ENCODE data around the gene ZNF268.

ZNF268 gene

DNA sequence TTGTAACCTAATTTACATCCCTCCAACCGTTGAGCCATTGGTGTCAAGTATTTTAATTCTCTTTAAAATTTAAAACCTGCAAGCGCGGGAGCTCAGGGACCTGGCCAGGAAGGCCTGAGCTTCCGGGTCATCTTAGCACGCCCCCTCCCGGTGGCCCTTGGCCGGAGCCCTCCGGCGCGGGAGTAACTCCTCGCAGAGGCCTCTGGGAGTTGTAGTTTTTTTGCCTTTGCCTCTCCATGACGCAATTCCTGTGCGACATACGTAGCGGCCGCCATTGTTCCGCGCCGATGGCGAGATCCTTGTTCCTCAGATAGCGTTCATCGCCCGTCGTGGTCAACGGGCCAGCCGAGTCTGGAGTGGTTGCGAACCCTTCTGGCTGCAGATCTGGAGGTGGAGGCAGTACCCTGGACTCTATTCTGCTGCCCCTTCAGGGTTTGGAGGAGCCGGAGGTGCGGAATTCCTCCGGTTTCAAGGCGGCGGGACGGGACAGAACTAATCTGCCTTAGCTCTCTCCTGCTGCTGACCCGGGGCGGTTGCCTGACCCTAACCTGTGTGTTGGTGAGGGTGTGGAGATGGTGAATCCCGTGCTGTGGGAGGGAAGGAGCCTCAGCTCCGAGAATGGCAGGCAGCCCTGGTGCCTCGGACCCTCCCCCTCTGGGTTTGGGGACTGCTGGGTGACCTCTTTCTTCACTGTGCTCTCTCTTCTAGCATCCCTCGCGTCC, at the start of gene ZNF268 (continued):
- TF ChIP-seq, protein P1, sequence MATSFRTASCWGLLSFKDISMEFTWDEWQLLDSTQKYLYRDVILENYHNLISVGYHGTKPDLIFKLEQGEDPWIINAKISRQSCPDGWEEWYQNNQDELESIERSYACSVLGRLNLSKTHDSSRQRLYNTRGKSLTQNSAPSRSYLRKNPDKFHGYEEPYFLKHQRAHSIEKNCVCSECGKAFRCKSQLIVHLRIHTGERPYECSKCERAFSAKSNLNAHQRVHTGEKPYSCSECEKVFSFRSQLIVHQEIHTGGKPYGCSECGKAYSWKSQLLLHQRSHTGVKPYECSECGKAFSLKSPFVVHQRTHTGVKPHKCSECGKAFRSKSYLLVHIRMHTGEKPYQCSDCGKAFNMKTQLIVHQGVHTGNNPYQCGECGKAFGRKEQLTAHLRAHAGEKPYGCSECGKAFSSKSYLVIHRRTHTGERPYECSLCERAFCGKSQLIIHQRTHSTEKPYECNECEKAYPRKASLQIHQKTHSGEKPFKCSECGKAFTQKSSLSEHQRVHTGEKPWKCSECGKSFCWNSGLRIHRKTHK (tag by site-specific recombination; IDR thresholded peaks at IDR 0.05), result no peak
- no peak for TF ChIP-seq ZNF585B (tag by site-specific recombination; IDR thresholded peaks at IDR 0.05)
- no peak for TF ChIP-seq ZNF138 (tag by site-specific recombination; IDR thresholded peaks at IDR 0.05; ENCODE audit: borderline replicate concordance)
- peak; percentile 95 for TF ChIP-seq ZBTB17 (tag by site-specific recombination; IDR thresholded peaks at IDR 0.05)
- TF ChIP-seq, protein P2, sequence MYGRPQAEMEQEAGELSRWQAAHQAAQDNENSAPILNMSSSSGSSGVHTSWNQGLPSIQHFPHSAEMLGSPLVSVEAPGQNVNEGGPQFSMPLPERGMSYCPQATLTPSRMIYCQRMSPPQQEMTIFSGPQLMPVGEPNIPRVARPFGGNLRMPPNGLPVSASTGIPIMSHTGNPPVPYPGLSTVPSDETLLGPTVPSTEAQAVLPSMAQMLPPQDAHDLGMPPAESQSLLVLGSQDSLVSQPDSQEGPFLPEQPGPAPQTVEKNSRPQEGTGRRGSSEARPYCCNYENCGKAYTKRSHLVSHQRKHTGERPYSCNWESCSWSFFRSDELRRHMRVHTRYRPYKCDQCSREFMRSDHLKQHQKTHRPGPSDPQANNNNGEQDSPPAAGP (tag by site-specific recombination; IDR thresholded peaks at IDR 0.05), result 0 out of 2 replicates have a peak, but pooled peaks have one; percentile 76
- peak; percentile 58 for TF ChIP-seq SP2 (tag by site-specific recombination; IDR thresholded peaks at IDR 0.05)
- TF ChIP-seq ZBTB48 (tag by site-specific recombination; IDR thresholded peaks at IDR 0.05), result 0 out of 2 replicates have a peak, but pooled peaks have one; percentile 9
- no peak for TF ChIP-seq ZNF19 (tag by site-specific recombination; IDR thresholded peaks at IDR 0.05; ENCODE audit: low read depth)
- TF ChIP-seq SP3 (tag by site-specific recombination; IDR thresholded peaks at IDR 0.05), result peak; percentile 83
- TF ChIP-seq, protein P3, sequence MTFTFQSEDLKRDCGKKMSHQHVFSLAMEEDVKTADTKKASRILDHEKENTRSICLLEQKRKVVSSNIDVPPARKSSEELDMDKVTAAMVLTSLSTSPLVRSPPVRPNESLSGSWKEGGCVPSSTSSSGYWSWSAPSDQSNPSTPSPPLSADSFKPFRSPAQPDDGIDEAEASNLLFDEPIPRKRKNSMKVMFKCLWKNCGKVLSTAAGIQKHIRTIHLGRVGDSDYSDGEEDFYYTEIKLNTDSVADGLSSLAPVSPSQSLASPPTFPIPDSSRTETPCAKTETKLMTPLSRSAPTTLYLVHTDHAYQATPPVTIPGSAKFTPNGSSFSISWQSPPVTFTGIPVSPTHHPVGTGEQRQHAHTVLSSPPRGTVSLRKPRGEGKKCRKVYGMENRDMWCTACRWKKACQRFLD (tag by site-specific recombination; IDR thresholded peaks at IDR 0.05), result no peak
- TF ChIP-seq, protein P4, sequence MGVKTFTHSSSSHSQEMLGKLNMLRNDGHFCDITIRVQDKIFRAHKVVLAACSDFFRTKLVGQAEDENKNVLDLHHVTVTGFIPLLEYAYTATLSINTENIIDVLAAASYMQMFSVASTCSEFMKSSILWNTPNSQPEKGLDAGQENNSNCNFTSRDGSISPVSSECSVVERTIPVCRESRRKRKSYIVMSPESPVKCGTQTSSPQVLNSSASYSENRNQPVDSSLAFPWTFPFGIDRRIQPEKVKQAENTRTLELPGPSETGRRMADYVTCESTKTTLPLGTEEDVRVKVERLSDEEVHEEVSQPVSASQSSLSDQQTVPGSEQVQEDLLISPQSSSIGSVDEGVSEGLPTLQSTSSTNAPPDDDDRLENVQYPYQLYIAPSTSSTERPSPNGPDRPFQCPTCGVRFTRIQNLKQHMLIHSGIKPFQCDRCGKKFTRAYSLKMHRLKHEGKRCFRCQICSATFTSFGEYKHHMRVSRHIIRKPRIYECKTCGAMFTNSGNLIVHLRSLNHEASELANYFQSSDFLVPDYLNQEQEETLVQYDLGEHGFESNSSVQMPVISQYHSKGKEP (tag by site-specific recombination; IDR thresholded peaks at IDR 0.05), result peak; percentile 51; the same call in 1 of the 2 replicates
- TF ChIP-seq, protein P5, sequence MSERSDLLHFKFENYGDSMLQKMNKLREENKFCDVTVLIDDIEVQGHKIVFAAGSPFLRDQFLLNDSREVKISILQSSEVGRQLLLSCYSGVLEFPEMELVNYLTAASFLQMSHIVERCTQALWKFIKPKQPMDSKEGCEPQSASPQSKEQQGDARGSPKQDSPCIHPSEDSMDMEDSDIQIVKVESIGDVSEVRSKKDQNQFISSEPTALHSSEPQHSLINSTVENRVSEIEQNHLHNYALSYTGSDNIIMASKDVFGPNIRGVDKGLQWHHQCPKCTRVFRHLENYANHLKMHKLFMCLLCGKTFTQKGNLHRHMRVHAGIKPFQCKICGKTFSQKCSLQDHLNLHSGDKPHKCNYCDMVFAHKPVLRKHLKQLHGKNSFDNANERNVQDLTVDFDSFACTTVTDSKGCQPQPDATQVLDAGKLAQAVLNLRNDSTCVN (tag by site-specific recombination; optimal IDR thresholded peaks at IDR 0.05), result peak; percentile 45
- peak; percentile 86; the same call in 1 of the 2 replicates for TF ChIP-seq ZNF660 (tag by site-specific recombination; IDR thresholded peaks at IDR 0.05)
- peak; percentile 91 for TF ChIP-seq ZBTB21 (tag by site-specific recombination; IDR thresholded peaks at IDR 0.05)
- TF ChIP-seq ZNF561 (tag by site-specific recombination; IDR thresholded peaks at IDR 0.05; ENCODE audit: borderline replicate concordance), result 0 out of 2 replicates have a peak, but pooled peaks have one; percentile 23
- peak; percentile 62 for TF ChIP-seq ZBTB8A (tag by site-specific recombination; IDR thresholded peaks at IDR 0.05)
- no peak for TF ChIP-seq ZNF23 (tag by site-specific recombination; IDR thresholded peaks at IDR 0.05; ENCODE audit: borderline replicate concordance)
- peak; percentile 87; the same call in 1 of the 2 replicates for TF ChIP-seq ZSCAN30 (tag by site-specific recombination; IDR thresholded peaks at IDR 0.05)
- TF ChIP-seq BCL11A (tag by site-specific recombination; IDR thresholded peaks at IDR 0.05; ENCODE audit: low read depth), result peak; percentile 54; the same call in 1 of the 2 replicates
- TF ChIP-seq, protein P6, sequence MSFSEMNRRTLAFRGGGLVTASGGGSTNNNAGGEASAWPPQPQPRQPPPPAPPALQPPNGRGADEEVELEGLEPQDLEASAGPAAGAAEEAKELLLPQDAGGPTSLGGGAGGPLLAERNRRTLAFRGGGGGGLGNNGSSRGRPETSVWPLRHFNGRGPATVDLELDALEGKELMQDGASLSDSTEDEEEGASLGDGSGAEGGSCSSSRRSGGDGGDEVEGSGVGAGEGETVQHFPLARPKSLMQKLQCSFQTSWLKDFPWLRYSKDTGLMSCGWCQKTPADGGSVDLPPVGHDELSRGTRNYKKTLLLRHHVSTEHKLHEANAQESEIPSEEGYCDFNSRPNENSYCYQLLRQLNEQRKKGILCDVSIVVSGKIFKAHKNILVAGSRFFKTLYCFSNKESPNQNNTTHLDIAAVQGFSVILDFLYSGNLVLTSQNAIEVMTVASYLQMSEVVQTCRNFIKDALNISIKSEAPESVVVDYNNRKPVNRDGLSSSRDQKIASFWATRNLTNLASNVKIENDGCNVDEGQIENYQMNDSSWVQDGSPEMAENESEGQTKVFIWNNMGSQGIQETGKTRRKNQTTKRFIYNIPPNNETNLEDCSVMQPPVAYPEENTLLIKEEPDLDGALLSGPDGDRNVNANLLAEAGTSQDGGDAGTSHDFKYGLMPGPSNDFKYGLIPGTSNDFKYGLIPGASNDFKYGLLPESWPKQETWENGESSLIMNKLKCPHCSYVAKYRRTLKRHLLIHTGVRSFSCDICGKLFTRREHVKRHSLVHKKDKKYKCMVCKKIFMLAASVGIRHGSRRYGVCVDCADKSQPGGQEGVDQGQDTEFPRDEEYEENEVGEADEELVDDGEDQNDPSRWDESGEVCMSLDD (tag by site-specific recombination; IDR thresholded peaks at IDR 0.05), result no peak
- TF ChIP-seq ZNF76 (tag by site-specific recombination; IDR thresholded peaks at IDR 0.05; ENCODE audit: borderline replicate concordance, low read depth), result peak; percentile 95
- TF ChIP-seq, protein P7, sequence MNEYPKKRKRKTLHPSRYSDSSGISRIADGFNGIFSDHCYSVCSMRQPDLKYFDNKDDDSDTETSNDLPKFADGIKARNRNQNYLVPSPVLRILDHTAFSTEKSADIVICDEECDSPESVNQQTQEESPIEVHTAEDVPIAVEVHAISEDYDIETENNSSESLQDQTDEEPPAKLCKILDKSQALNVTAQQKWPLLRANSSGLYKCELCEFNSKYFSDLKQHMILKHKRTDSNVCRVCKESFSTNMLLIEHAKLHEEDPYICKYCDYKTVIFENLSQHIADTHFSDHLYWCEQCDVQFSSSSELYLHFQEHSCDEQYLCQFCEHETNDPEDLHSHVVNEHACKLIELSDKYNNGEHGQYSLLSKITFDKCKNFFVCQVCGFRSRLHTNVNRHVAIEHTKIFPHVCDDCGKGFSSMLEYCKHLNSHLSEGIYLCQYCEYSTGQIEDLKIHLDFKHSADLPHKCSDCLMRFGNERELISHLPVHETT (tag by site-specific recombination; IDR thresholded peaks at IDR 0.05), result peak; percentile 83
- TF ChIP-seq, protein P8, sequence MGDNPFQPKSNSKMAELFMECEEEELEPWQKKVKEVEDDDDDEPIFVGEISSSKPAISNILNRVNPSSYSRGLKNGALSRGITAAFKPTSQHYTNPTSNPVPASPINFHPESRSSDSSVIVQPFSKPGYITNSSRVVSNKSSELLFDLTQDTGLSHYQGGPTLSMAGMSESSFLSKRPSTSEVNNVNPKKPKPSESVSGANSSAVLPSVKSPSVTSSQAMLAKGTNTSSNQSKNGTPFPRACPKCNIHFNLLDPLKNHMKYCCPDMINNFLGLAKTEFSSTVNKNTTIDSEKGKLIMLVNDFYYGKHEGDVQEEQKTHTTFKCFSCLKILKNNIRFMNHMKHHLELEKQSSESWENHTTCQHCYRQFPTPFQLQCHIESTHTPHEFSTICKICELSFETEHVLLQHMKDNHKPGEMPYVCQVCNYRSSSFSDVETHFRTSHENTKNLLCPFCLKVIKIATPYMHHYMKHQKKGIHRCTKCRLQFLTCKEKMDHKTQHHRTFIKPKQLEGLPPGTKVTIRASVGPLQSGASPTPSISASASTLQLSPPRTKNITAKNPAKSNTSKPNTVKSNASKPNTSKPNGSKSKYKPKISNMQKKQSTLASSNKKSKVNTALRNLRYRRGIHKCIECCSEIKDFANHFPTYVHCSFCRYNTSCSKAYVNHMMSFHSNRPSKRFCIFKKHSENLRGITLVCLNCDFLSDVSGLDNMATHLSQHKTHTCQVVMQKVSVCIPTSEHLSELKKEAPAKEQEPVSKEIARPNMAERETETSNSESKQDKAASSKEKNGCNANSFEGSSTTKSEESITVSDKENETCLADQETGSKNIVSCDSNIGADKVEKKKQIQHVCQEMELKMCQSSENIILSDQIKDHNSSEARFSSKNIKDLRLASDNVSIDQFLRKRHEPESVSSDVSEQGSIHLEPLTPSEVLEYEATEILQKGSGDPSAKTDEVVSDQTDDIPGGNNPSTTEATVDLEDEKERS (tag by site-specific recombination; IDR thresholded peaks at IDR 0.05), result peak; percentile 88
- TF ChIP-seq ZNF2 (tag by site-specific recombination; IDR thresholded peaks at IDR 0.05), result peak; percentile 45; the same call in 1 of the 2 replicates
- TF ChIP-seq KLF1 (tag by site-specific recombination; IDR thresholded peaks at IDR 0.05), result peak; percentile 31; the same call in 1 of the 2 replicates

Data from HEK293 (cell line).